HepG2 (cell line): ENCODE results near the gene PDPK1. TPM values are rescaled to one million over a fixed set of nuclear protein-coding genes. Genes with fewer than 3 reads are reported as not detected.

ENCODE experiments used
- ADNP ChIP-seq: sonication (generic); formaldehyde crosslinking; IDR thresholded peaks from 2 replicates; pipeline ENCODE4 v1.4.0; 2020; ENCODE audit warnings: missing genetic modification reagents
- AHR ChIP-seq: IDR thresholded peaks from 2 replicates; pipeline ENCODE4 v1.6.1; 2018; ENCODE audit warnings: missing genetic modification reagents, missing compliant biosample characterization
- HNRNPL ChIP-seq: fragments of 200-400 bp; formaldehyde crosslinking; IDR thresholded peaks from 2 replicates; pipeline ENCODE4 v1.6.1; 2017; ENCODE audit warnings: mild to moderate bottlenecking, low read depth, low read length
- RBM22 ChIP-seq: fragments of 200-400 bp; formaldehyde crosslinking; optimal IDR thresholded peaks from 2 replicates; pipeline ENCODE3; 2017; ENCODE audit warnings: mild to moderate bottlenecking, low read length, moderate library complexity
- TAF1 ChIP-seq: sonication (generic); formaldehyde crosslinking; IDR thresholded peaks from 2 replicates; pipeline ENCODE4 v1.4.0; 2020; ENCODE audit warnings: missing genetic modification reagents
- ZNF740 ChIP-seq: sonication (generic); formaldehyde crosslinking; IDR thresholded peaks from 2 replicates; pipeline ENCODE4 v1.4.0; 2020; ENCODE audit warnings: missing genetic modification reagents
- ZSCAN20 ChIP-seq: sonication (generic); formaldehyde crosslinking; IDR thresholded peaks from 2 replicates; pipeline ENCODE4 v1.4.0; 2020; ENCODE audit warnings: missing genetic modification reagents, mild to moderate bottlenecking, borderline replicate concordance
- polyA plus RNA-seq, 8 experiments: library from polyadenylated mRNA; depleted of rRNA in 3 of 8; stranded (reverse) in 7 of 8; unstranded in 1 of 8; fragments of >200 nt; fragmentation: Illumina TruSeq in 4 of 8; extraction: Trizol in 4 of 8; gene quantifications; 2 replicates each; pipeline versions ENCODE4 v1.2.1 to v1.2.3, GENCODE V29; 2011 to 2016; ENCODE audit warnings: low read depth in 4 of 8, missing spikeins in 1 of 8, mixed read lengths in 1 of 8; ENCODE audit not compliant: insufficient read depth in 1 of 8
- total RNA-seq, 5 experiments: library from RNA; depleted of rRNA; stranded (reverse); fragments of >200 nt; fragmentation: Illumina TruSeq; extraction: Trizol; gene quantifications; 2 replicates each; pipeline ENCODE4 v1.2.3, GENCODE V29; 2016; ENCODE audit warnings: low read depth in 1 of 5
- TF ChIP-seq, protein P1 (sequence below): sonication (generic); formaldehyde crosslinking; IDR thresholded peaks from 2 replicates; pipeline ENCODE4 v1.5.0; 2020; ENCODE audit warnings: mild to moderate bottlenecking, missing genetic modification reagents, moderate library complexity
- TF ChIP-seq, protein P2 (sequence below), 2 experiments: fragments of 450-650 bp in 1 of 2; sonication (generic) in 1 of 2; formaldehyde crosslinking in 1 of 2; IDR thresholded peaks; 2 replicates each; pipeline versions ENCODE4 v1.6.1 to v1.8.0; 2016 to 2022; ENCODE audit warnings: antibody characterized with exemption in 1 of 2, mild to moderate bottlenecking in 1 of 2, missing genetic modification reagents in 1 of 2
- TF ChIP-seq, protein P3 (sequence below): sonication (generic); formaldehyde crosslinking; conservative IDR thresholded peaks from 2 replicates; pipeline ENCODE4 v1.4.0; 2020; ENCODE audit warnings: mild to moderate bottlenecking, missing genetic modification reagents, moderate library complexity
- TF ChIP-seq, protein P4 (sequence below): sonication (generic); formaldehyde crosslinking; IDR thresholded peaks from 2 replicates; pipeline ENCODE4 v1.5.0; 2020; ENCODE audit warnings: missing genetic modification reagents, mild to moderate bottlenecking, borderline replicate concordance

The PDPK1 gene
- total and polyA plus RNA-seq, 2 of the 13 experiments (the other 11 are each of a cell fraction or from before 2014, with no cell fraction given), result 59.6 to 129 TPM

- peak; percentile 12; the same call in 1 of the 2 replicates for TF ChIP-seq ZSCAN20 (CRISPR knock-in tag)
- TF ChIP-seq, protein P1, sequence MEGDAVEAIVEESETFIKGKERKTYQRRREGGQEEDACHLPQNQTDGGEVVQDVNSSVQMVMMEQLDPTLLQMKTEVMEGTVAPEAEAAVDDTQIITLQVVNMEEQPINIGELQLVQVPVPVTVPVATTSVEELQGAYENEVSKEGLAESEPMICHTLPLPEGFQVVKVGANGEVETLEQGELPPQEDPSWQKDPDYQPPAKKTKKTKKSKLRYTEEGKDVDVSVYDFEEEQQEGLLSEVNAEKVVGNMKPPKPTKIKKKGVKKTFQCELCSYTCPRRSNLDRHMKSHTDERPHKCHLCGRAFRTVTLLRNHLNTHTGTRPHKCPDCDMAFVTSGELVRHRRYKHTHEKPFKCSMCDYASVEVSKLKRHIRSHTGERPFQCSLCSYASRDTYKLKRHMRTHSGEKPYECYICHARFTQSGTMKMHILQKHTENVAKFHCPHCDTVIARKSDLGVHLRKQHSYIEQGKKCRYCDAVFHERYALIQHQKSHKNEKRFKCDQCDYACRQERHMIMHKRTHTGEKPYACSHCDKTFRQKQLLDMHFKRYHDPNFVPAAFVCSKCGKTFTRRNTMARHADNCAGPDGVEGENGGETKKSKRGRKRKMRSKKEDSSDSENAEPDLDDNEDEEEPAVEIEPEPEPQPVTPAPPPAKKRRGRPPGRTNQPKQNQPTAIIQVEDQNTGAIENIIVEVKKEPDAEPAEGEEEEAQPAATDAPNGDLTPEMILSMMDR (CRISPR knock-in tag), result no peak
- no peak for TF ChIP-seq ADNP (CRISPR knock-in tag)
- peak; percentile 28; the same call in 1 of the 2 replicates for TF ChIP-seq TAF1 (CRISPR knock-in tag)
- no peak for TF ChIP-seq HNRNPL
- no peak for TF ChIP-seq ZNF740
- TF ChIP-seq, protein P2, sequence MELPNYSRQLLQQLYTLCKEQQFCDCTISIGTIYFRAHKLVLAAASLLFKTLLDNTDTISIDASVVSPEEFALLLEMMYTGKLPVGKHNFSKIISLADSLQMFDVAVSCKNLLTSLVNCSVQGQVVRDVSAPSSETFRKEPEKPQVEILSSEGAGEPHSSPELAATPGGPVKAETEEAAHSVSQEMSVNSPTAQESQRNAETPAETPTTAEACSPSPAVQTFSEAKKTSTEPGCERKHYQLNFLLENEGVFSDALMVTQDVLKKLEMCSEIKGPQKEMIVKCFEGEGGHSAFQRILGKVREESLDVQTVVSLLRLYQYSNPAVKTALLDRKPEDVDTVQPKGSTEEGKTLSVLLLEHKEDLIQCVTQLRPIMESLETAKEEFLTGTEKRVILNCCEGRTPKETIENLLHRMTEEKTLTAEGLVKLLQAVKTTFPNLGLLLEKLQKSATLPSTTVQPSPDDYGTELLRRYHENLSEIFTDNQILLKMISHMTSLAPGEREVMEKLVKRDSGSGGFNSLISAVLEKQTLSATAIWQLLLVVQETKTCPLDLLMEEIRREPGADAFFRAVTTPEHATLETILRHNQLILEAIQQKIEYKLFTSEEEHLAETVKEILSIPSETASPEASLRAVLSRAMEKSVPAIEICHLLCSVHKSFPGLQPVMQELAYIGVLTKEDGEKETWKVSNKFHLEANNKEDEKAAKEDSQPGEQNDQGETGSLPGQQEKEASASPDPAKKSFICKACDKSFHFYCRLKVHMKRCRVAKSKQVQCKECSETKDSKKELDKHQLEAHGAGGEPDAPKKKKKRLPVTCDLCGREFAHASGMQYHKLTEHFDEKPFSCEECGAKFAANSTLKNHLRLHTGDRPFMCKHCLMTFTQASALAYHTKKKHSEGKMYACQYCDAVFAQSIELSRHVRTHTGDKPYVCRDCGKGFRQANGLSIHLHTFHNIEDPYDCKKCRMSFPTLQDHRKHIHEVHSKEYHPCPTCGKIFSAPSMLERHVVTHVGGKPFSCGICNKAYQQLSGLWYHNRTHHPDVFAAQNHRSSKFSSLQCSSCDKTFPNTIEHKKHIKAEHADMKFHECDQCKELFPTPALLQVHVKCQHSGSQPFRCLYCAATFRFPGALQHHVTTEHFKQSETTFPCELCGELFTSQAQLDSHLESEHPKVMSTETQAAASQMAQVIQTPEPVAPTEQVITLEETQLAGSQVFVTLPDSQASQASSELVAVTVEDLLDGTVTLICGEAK (IDR thresholded peaks at IDR 0.05), result 0 out of 2 replicates have a peak, but pooled peaks have one; percentile 18
- TF ChIP-seq, protein P2 (CRISPR knock-in tag; IDR thresholded peaks at IDR 0.05), result peak; percentile 94
- TF ChIP-seq, protein P3, sequence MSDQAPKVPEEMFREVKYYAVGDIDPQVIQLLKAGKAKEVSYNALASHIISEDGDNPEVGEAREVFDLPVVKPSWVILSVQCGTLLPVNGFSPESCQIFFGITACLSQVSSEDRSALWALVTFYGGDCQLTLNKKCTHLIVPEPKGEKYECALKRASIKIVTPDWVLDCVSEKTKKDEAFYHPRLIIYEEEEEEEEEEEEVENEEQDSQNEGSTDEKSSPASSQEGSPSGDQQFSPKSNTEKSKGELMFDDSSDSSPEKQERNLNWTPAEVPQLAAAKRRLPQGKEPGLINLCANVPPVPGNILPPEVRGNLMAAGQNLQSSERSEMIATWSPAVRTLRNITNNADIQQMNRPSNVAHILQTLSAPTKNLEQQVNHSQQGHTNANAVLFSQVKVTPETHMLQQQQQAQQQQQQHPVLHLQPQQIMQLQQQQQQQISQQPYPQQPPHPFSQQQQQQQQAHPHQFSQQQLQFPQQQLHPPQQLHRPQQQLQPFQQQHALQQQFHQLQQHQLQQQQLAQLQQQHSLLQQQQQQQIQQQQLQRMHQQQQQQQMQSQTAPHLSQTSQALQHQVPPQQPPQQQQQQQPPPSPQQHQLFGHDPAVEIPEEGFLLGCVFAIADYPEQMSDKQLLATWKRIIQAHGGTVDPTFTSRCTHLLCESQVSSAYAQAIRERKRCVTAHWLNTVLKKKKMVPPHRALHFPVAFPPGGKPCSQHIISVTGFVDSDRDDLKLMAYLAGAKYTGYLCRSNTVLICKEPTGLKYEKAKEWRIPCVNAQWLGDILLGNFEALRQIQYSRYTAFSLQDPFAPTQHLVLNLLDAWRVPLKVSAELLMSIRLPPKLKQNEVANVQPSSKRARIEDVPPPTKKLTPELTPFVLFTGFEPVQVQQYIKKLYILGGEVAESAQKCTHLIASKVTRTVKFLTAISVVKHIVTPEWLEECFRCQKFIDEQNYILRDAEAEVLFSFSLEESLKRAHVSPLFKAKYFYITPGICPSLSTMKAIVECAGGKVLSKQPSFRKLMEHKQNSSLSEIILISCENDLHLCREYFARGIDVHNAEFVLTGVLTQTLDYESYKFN, result no peak
- peak; percentile 91 for TF ChIP-seq RBM22
- TF ChIP-seq, protein P4, sequence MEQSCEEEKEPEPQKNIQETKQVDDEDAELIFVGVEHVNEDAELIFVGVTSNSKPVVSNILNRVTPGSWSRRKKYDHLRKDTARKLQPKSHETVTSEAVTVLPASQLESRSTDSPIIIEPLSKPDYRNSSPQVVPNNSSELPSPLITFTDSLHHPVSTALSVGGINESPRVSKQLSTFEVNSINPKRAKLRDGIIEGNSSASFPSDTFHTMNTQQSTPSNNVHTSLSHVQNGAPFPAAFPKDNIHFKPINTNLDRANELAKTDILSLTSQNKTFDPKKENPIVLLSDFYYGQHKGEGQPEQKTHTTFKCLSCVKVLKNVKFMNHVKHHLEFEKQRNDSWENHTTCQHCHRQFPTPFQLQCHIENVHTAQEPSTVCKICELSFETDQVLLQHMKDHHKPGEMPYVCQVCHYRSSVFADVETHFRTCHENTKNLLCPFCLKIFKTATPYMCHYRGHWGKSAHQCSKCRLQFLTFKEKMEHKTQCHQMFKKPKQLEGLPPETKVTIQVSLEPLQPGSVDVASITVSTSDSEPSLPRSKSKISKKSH (CRISPR knock-in tag), result no peak
- no peak for TF ChIP-seq AHR (CRISPR knock-in tag)
These were observed 17.6 kb upstream of the PDPK1 start, which contains the start of gene AMDHD2 (continued) for GRCh38 chr16:2520097-2520783.
